Mesenchymal stem cell (in vitro differentiated cells and primary cell): ENCODE data around the gene TAOK3.

Source experiments
- DNase-seq: peaks from one replicate; pipeline ENCODE4 v3.0.0-alpha.2; 2013
- H2AFZ ChIP-seq: one replicate; pipeline ENCODE4 v1.6.1; 2013; ENCODE audit warnings: low read depth, mild to moderate bottlenecking, control low read depth, inconsistent platforms, low read length, moderate library complexity
- H2AK5ac ChIP-seq: 2 replicates; pipeline ENCODE4 v1.6.1; 2013; ENCODE audit warnings: low read length, moderate library complexity, mild to moderate bottlenecking, inconsistent platforms; ENCODE audit not compliant: severe bottlenecking
- H2BK120ac ChIP-seq: one replicate; pipeline ENCODE4 v1.6.1; 2013; ENCODE audit warnings: low read depth, mild to moderate bottlenecking, inconsistent platforms, low read length, moderate library complexity
- H2BK12ac ChIP-seq, 2 experiments: one replicate each; pipeline ENCODE4 v1.6.1; 2013; ENCODE audit warnings: inconsistent platforms in 2 of 2, low read length in 2 of 2, mild to moderate bottlenecking in 2 of 2, moderate library complexity in 2 of 2, control low read depth in 1 of 2
- H2BK15ac ChIP-seq: one replicate; pipeline ENCODE4 v1.6.1; 2013; ENCODE audit warnings: mild to moderate bottlenecking, low read depth, inconsistent platforms; ENCODE audit not compliant: poor library complexity, severe bottlenecking
- H2BK5ac ChIP-seq: 2 replicates; pipeline ENCODE4 v1.6.1; 2013; ENCODE audit warnings: low read depth, mild to moderate bottlenecking, low read length, control low read depth, inconsistent platforms; ENCODE audit not compliant: poor library complexity, severe bottlenecking
- H3K14ac ChIP-seq, 2 experiments: one replicate each; pipeline ENCODE4 v1.6.1; 2013; ENCODE audit warnings: inconsistent platforms in 2 of 2, low read length in 2 of 2, control low read depth in 1 of 2, mild to moderate bottlenecking in 1 of 2, moderate library complexity in 1 of 2
- H3K18ac ChIP-seq, 2 experiments: one replicate each; pipeline ENCODE4 v1.6.1; 2013; ENCODE audit warnings: inconsistent platforms in 2 of 2, low read length in 2 of 2, control low read depth in 1 of 2, low read depth in 1 of 2, mild to moderate bottlenecking in 1 of 2
- H3K23ac ChIP-seq, 2 experiments: one replicate each; pipeline ENCODE4 v1.6.1; 2013; ENCODE audit warnings: inconsistent platforms in 2 of 2, low read length in 2 of 2, mild to moderate bottlenecking in 2 of 2, moderate library complexity in 2 of 2, control low read depth in 1 of 2
- H3K27ac ChIP-seq: 2 replicates; pipeline ENCODE4 v1.5.1; 2013; ENCODE audit warnings: mild to moderate bottlenecking, moderate library complexity, low read length, control low read depth, inconsistent platforms; ENCODE audit not compliant: poor library complexity, severe bottlenecking
- H3K27me3 ChIP-seq, 2 experiments: 2 replicates each; pipeline versions ENCODE4 v1.6.1 to v1.7.0; 2013; ENCODE audit warnings: low read length in 2 of 2, mild to moderate bottlenecking in 2 of 2, moderate library complexity in 2 of 2, control low read depth in 1 of 2, inconsistent platforms in 1 of 2; ENCODE audit not compliant: control insufficient read depth in 1 of 2, insufficient read depth in 1 of 2
- H3K36me3 ChIP-seq, 2 experiments: 2 replicates each; pipeline versions ENCODE4 v1.6.1 to v1.7.0; 2013; ENCODE audit warnings: low read length in 2 of 2, control low read depth in 1 of 2, inconsistent platforms in 1 of 2, low read depth in 1 of 2, mild to moderate bottlenecking in 1 of 2; ENCODE audit not compliant: insufficient read depth in 2 of 2, control insufficient read depth in 1 of 2
- H3K4ac ChIP-seq, 2 experiments: one replicate each; pipeline ENCODE4 v1.6.1; 2013; ENCODE audit warnings: inconsistent platforms in 2 of 2, low read length in 2 of 2, mild to moderate bottlenecking in 2 of 2, moderate library complexity in 2 of 2, control low read depth in 1 of 2, low read depth in 1 of 2
- H3K4me1 ChIP-seq: 2 replicates; pipeline ENCODE4 v1.6.1; 2013; ENCODE audit warnings: low read depth, low read length, control low read depth; ENCODE audit not compliant: control insufficient read depth, insufficient read depth
- H3K4me2 ChIP-seq: 2 replicates; pipeline ENCODE4 v1.6.1; 2013; ENCODE audit warnings: low read length, mild to moderate bottlenecking, inconsistent platforms; ENCODE audit not compliant: poor library complexity, severe bottlenecking
- H3K4me3 ChIP-seq, 2 experiments: 2 replicates each; pipeline versions ENCODE4 v1.5.1 to v1.7.0; 2013; ENCODE audit warnings: low read length in 2 of 2, mild to moderate bottlenecking in 2 of 2, control low read depth in 1 of 2, low read depth in 1 of 2; ENCODE audit not compliant: insufficient read depth in 1 of 2
- H3K79me1 ChIP-seq: replicated peaks from 2 replicates; pipeline ENCODE4 v1.6.1; 2013; ENCODE audit warnings: mild to moderate bottlenecking, control low read depth, low read length, inconsistent platforms; ENCODE audit not compliant: poor library complexity, severe bottlenecking
- H3K9ac ChIP-seq: 2 replicates; pipeline ENCODE4 v1.7.0; 2013; ENCODE audit warnings: mild to moderate bottlenecking, low read length, moderate library complexity
- H3K9me3 ChIP-seq: 2 replicates; pipeline ENCODE4 v1.7.0; 2013; ENCODE audit warnings: mild to moderate bottlenecking, low read length; ENCODE audit not compliant: control insufficient read depth
- H4K8ac ChIP-seq: one replicate; pipeline ENCODE4 v1.6.1; 2013; ENCODE audit warnings: inconsistent platforms, mild to moderate bottlenecking, low read length, moderate library complexity
- H4K91ac ChIP-seq: one replicate; pipeline ENCODE4 v1.6.1; 2013; ENCODE audit warnings: mild to moderate bottlenecking, low read length, inconsistent platforms
- WGBS: methylation state at CpG from one replicate; pipeline ENCODE4 v1.1.7; 2013; ENCODE audit warnings: mixed read lengths; 5-methylcytosine and 5-hydroxymethylcytosine counted together

The TAOK3 gene

GRCh38 chr12:118373616-118374015, 909 bp upstream of the TAOK3 start:
- no peak overlapping the region for H2AK5ac ChIP-seq
- no peak overlapping the region for H3K27ac ChIP-seq
- H2BK120ac ChIP-seq = no peak overlapping the region
- peak overlapping the region; percentile 89 for H3K9ac ChIP-seq
- H4K91ac ChIP-seq = no peak overlapping the region
- no peak overlapping the region for H3K14ac ChIP-seq
- H3K4ac ChIP-seq = no peak overlapping the region
- H3K4me2 ChIP-seq = peak overlapping the region; percentile 70
- H2BK5ac ChIP-seq = no peak overlapping the region
- no peak overlapping the region for H3K18ac ChIP-seq
- H3K79me1 ChIP-seq = peaks cover 20% of the 10 kb centered on the region
- no peak overlapping the region for H2BK12ac ChIP-seq
- H3K4me1 ChIP-seq = peaks cover 2% of the 10 kb centered on the region
- H3K27me3 ChIP-seq = no peaks in the 10 kb centered on the region
- H3K23ac ChIP-seq = no peak overlapping the region
- peak overlapping the region in 1 of 2 experiments; percentile 99 for H3K4me3 ChIP-seq
- DNase-seq = no peak
- 72% methylated on average over 3 of the region's 5 CpGs for WGBS
- H4K8ac ChIP-seq = no peak overlapping the region
- no peaks in the 10 kb centered on the region for H3K9me3 ChIP-seq
- H3K36me3 ChIP-seq = no peaks in the 10 kb centered on the region
- no peak overlapping the region for H2BK15ac ChIP-seq
- no peak overlapping the region for H2AFZ ChIP-seq

DNA sequence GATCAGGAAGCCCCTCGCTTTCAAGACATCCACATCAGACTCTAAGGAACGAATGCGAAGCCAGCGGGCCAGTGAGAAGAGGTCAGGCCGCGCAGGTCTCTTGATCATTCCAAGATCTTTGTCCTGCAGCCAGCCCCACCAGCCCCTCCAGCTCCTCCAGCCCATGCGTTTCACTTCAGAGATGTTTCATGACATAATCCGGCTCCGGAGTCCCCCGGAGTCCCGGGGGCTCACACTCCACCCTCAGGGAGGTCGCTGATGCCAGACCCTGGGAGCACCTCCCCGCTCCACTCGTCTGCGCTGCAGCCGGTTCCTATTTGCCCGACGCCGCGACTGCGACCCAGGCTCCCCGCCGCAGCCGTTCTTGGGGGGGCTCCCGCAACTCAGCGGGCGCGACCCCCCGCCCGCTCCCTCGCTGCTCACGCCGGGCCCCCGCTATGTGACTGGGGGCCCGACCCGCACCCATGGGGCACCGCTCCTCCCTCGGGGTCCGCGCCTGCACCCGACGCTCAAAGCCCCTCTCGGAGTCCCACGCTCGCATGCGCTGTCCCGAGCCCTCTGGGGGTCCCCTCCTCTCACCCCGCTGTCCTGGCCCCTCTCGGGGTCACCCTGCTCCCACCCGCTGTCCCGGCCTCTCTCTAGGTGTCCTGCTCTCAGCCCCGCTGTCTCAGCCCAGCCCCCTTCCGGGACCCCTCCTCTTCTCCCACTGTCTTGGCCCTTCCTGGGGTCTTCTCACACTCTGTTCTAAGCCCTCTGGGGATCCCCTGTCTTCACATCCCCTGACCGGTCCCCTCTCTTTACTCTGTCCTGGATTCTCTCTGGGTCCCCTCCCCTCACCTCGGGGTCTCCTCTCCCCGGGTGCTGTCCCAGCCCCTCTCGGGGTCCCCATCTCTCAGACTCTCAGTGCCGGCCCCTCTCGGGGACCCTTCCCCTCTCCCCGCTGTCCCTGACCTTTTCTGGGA, 1.1 kb downstream of the TAOK3 start:
- H2BK5ac ChIP-seq = no peak overlapping the region
- H3K4me1 ChIP-seq = peaks cover 2% of the 10 kb centered on the region
- H3K27ac ChIP-seq = no peak overlapping the region
- H2AK5ac ChIP-seq = no peak overlapping the region
- no peak overlapping the region for H2AFZ ChIP-seq
- H3K27me3 ChIP-seq = no peaks in the 10 kb centered on the region
- peak overlapping the region; percentile 76 to 93 for H3K4me3 ChIP-seq
- H2BK15ac ChIP-seq = peak overlapping the region; percentile 44
- under 1% methylated on average over 59 of the region's 60 CpGs for WGBS
- H3K18ac ChIP-seq = peak overlapping the region; percentile 46 to 62
- no peak overlapping the region for H3K14ac ChIP-seq
- no peak overlapping the region for H4K91ac ChIP-seq
- peak; percentile 34 for DNase-seq
- no peaks in the 10 kb centered on the region for H3K36me3 ChIP-seq
- peak overlapping the region; percentile 100 for H3K4me2 ChIP-seq
- no peak overlapping the region for H3K23ac ChIP-seq
- H3K9me3 ChIP-seq = no peaks in the 10 kb centered on the region
- H3K4ac ChIP-seq = peak overlapping the region; percentile 32 to 81
- H4K8ac ChIP-seq = peak overlapping the region; percentile 4
- peaks cover 26% of the 10 kb centered on the region for H3K79me1 ChIP-seq
- no peak overlapping the region for H2BK12ac ChIP-seq
- peak overlapping the region; percentile 73 for H2BK120ac ChIP-seq
- peak overlapping the region; percentile 93 for H3K9ac ChIP-seq

DNA sequence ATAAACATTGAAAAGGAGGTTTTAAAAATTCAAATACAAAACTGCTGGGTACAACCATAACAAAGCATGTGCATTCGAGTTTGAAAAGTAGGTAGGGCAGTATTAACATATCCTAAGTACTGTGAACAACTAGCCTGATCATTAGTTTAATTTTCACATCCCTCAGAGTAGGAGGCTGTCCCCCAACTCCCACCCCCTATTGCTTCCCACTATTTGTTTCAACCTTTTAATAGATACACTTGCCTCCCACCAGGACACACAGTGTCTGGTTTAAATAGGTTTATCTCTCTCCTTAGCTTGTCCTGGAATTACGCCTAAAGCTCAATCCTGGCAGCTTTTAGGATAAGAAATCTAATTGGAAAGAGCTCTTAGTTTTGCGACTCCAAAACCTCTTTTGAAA, 2.1 kb downstream of the TAOK3 start:
- no peak for DNase-seq
- WGBS = 93% methylated on average over 2 of the region's 3 CpGs
- Histone ChIP-seq H3K4me3 (peak overlapping the region in 1 of 2 experiments; percentile 93), H3K36me3 (no peaks in the 10 kb centered on the region), H3K9ac (peak overlapping the region; percentile 93), H2BK12ac (no peak overlapping the region), H2BK15ac (no peak overlapping the region), H3K4me2 (no peak overlapping the region), H3K9me3 (no peaks in the 10 kb centered on the region), H3K27ac (no peak overlapping the region), H2BK120ac (no peak overlapping the region), H2AFZ (no peak overlapping the region), H3K23ac (no peak overlapping the region), H4K91ac (no peak overlapping the region), H3K79me1 (peaks cover 28% of the 10 kb centered on the region), H3K14ac (no peak overlapping the region), H3K4ac (no peak overlapping the region), H4K8ac (no peak overlapping the region), H2BK5ac (no peak overlapping the region), H2AK5ac (no peak overlapping the region), H3K27me3 (no peaks in the 10 kb centered on the region), H3K18ac (no peak overlapping the region), H3K4me1 (peaks cover 2% of the 10 kb centered on the region)

DNA sequence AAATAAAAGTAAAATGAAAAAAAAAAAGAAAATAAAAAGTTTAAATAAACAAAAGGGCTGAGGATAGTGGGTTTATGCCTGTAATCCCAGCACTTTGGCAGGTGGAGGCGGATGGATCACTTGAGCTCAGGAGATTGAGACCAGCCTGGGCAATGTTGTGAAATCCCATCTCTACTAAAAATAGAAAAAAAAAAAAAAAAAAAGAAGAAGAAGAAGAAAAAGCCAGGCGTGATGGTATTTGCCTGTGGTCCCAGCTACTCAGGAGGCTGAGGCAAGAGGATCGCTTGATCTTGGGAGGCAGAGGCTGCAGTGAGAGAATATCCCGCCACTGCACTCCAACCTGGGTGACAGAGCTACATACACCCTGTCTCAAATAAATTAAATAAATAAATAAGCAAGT, 3.9 kb downstream of the TAOK3 start:
- no peak overlapping the region for H2BK15ac ChIP-seq
- no peak overlapping the region for H4K8ac ChIP-seq
- H3K27ac ChIP-seq = no peak overlapping the region
- no peak overlapping the region for H3K4me3 ChIP-seq
- H3K4me1 ChIP-seq = no peaks in the 10 kb centered on the region
- no peak overlapping the region for H2AFZ ChIP-seq
- no peak overlapping the region for H2BK120ac ChIP-seq
- H3K9ac ChIP-seq = no peak overlapping the region
- no CpG with 5 or more reads among the region's 4 CpGs for WGBS
- H3K4ac ChIP-seq = no peak overlapping the region
- H4K91ac ChIP-seq = no peak overlapping the region
- H2BK5ac ChIP-seq = no peak overlapping the region
- no peak overlapping the region for H3K23ac ChIP-seq
- H3K14ac ChIP-seq = no peak overlapping the region
- H2AK5ac ChIP-seq = no peak overlapping the region
- DNase-seq = no peak
- no peaks in the 10 kb centered on the region for H3K9me3 ChIP-seq
- no peaks in the 10 kb centered on the region for H3K36me3 ChIP-seq
- no peak overlapping the region for H3K4me2 ChIP-seq
- peaks cover 29% of the 10 kb centered on the region for H3K79me1 ChIP-seq
- no peak overlapping the region for H2BK12ac ChIP-seq
- no peak overlapping the region for H3K18ac ChIP-seq
- H3K27me3 ChIP-seq = no peaks in the 10 kb centered on the region
